T1000 (cell line): ENCODE results near the gene C1GALT1C1.

Source experiments
- DNase-seq: peaks from one replicate; lab custom pipeline; 2025; ENCODE audit warnings: mixed read lengths; lab: John Stamatoyannopoulos, UW

C1GALT1C1 gene

GRCh38 chrX:120585702-120586101 is 44.2 kb downstream of the C1GALT1C1 start:
- no peak for DNase-seq
